GM21529 (cell line): Measurements from ENCODE around the gene OR2M5.

ENCODE experiments used
- ATAC-seq: cut with Tn5 transposase; IDR thresholded peaks from one replicate; pipeline ENCODE4 v1.9.1; 2021; ENCODE audit not compliant: unreplicated experiment

Gene OR2M5

GRCh38 chr1:248144513-248145198 lies at the start of gene OR2M5:
Gene OR2M5, plus strand, starts transcription at chr1:248145148. Its CDS starts 0 bp downstream, at chr1:248145148.
- no peak for ATAC-seq

- ATAC-seq = no peak
Observed at GRCh38 chr1:248098529-248098928, 46.4 kb upstream of the OR2M5 start.

GRCh38 chr1:248102847-248103246 lies 42.1 kb upstream of the OR2M5 start:
- no peak for ATAC-seq

GRCh38 chr1:248111157-248111556 lies 33.8 kb upstream of the OR2M5 start:
- ATAC-seq = no peak

GRCh38 chr1:248114890-248115289 lies 30.1 kb upstream of the OR2M5 start:
- ATAC-seq = no peak

- ATAC-seq = no peak
Observed at GRCh38 chr1:248127653-248128052, 17.3 kb upstream of the OR2M5 start.

GRCh38 chr1:248136811-248137210 lies 8.1 kb upstream of the OR2M5 start:
- ATAC-seq = no peak

GRCh38 chr1:248140846-248141245 lies 4.1 kb upstream of the OR2M5 start:
- no peak for ATAC-seq

- no peak for ATAC-seq
Observed at GRCh38 chr1:248143311-248143710, 1.6 kb upstream of the OR2M5 start.

- no peak for ATAC-seq
Observed at GRCh38 chr1:248152056-248152827, 7.3 kb downstream of the OR2M5 start.

- no peak for ATAC-seq
Observed at GRCh38 chr1:248155927-248156326, 11.0 kb downstream of the OR2M5 start.

GRCh38 chr1:248158758-248159157 lies 13.8 kb downstream of the OR2M5 start:
- no peak for ATAC-seq

- ATAC-seq = no peak
Observed at GRCh38 chr1:248164031-248164430, 19.1 kb downstream of the OR2M5 start.

- no peak for ATAC-seq
Observed at GRCh38 chr1:248165186-248165585, 20.2 kb downstream of the OR2M5 start.

- no peak for ATAC-seq
Observed at GRCh38 chr1:248174521-248174920, 29.6 kb downstream of the OR2M5 start, which contains the start of gene OR2M2. Gene OR2M2, plus strand, starts transcription at chr1:248174821. Its CDS starts 5,165 bp downstream, at chr1:248179986.

GRCh38 chr1:248183996-248184395 lies 39.0 kb downstream of the OR2M5 start:
- no peak for ATAC-seq

GRCh38 chr1:248187363-248187762 lies 42.4 kb downstream of the OR2M5 start:
- no peak for ATAC-seq

- no peak for ATAC-seq
Observed at GRCh38 chr1:248189026-248189425, 44.1 kb downstream of the OR2M5 start.

GRCh38 chr1:248194117-248194516 lies 49.2 kb downstream of the OR2M5 start:
- ATAC-seq = no peak
